T-helper 2 cell treated with Interferon-gamma antibody and Interleukin-4, amounts not matched to agents 100 ng/mL and 5 ng/mL, for 36 hours (primary cell): ENCODE results near the gene HOXC13. TPM values are rescaled to one million over a fixed set of nuclear protein-coding genes. Genes with fewer than 3 reads are reported as not detected.

Source experiments
- intact Hi-C: fragments of 100-400 bp; cut with micrococcal nuclease; formaldehyde crosslinking; loops from one replicate; pipeline ENCODE4 v1.15.1; 2023
- total RNA-seq: library from RNA; stranded (reverse); gene quantifications from 2 replicates; pipeline ENCODE4 v1.2.3, GENCODE V29; 2022

The HOXC13 gene
- total RNA-seq, 1 donor from 2014 or later, result not detected

- intact Hi-C loops, result loop anchor here (2.0 to 5.0 kb wide), 2 partner anchors 21 to 43 kb away; partner anchors contain the start of gene HOTAIR
These were observed 15.4 kb downstream of the HOXC13 start for GRCh38 chr12:53953831-53954693.

DNA sequence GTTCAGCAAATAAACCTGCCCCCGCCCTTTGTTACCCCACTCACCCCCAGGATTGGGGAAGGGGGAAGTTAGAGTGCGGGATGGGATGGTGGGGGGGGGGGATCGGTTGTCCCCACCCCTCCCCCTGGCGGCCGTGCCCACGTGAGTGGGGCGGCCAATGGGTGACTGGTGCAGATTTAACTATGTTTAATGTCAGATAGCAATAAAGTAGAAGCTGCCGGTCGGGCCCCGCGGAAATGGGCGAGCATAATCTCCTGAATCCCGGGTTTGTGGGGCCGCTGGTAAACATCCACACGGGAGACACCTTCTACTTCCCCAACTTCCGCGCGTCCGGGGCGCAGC is 16.0 kb downstream of the HOXC13 start, which contains the start of gene HOXC12:
TSS of gene HOXC12 (plus strand) at position 210 of the 342 bp plus-strand sequence. CDS start at position 237, 27 bp downstream.
- intact Hi-C loops, result loop anchor here (5.0 kb wide), 1 partner anchor 43 kb away; no protein-coding TSS in a partner anchor

- intact Hi-C loops, result no loop called here
These were observed 16.6 kb downstream of the HOXC13 start for GRCh38 chr12:53955036-53955775.

DNA sequence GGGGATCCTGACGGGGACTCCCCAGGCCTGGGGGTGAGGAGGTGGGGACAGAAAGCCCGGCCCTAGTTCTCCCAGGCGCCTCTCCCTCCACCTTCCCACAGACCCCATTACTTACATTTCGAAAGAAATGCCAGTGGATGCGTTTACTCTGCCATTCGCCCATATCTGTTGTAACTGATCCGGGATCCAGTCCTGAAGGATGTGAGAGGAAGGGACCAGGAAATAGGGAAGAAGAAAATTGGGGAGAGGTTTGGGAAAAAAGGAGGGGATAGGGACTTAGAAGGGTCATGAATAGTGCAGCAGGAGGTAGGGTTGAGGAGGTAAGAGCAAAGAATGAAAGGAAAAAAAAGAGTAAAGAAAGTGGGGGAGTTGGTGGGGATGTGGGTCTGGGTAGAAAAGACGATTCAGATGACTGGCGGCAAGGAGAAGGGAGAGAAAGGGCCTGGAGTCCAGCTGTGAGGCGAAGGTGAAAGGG is 17.2 kb downstream of the HOXC13 start:
- intact Hi-C loops, result no loop called here

DNA sequence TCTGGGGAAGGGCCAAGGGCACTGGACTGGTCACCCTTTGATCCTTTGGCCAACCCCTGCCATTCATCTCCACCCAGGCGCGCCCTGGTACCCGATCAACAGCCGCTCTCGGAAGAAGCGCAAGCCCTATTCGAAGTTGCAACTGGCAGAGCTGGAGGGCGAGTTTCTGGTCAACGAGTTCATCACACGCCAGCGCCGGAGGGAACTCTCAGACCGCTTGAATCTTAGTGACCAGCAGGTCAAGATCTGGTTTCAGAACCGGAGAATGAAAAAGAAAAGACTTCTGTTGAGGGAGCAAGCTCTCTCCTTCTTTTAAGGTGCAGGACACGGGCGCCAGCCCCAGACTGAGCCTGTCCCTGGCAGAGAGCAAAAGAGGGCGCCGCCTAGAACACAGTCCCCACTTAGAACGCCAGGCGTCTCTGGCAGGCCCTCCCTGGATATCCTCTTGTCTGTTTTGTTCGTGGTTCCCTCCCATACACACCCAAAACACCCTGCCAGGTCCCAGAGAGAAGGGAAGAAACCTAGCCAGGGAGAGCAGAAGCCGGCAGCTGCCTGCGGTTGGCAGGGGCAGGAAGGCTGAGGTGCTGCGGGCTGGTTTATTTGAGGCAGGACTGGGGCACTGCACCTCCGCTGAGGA is 17.7 kb downstream of the HOXC13 start:
- intact Hi-C loops, result no loop called here

DNA sequence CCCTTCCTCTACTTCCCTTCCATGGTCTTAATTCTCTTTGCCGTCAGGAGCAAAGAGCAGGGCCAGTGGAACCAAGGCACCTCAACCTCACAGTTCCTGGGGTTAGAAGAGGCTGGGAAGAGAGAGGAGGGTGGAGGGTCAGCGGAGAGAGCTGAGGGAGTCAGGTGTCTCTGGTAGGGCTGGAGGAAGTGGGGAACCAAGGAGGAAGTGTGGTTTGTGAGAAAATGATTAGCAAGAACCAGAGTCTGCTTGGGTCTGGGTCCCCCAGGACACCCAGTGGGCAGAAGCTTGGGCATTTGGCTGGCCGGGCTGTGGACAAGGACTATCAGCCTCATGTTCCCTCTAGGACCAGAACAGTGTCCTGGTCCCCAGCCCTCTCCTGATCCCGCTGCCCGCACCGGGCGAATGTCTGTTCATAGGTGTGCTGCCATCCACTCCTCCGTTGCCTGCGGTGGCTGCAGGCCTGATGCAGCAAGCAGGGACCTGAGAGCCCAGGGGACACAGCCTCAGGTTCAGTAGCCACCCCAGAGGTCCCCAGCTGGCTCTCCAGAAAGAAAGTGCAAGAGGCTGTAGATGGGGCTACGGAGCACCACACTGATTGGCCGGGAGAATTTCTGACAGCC is 18.4 kb downstream of the HOXC13 start:
- intact Hi-C loops, result no loop called here

DNA sequence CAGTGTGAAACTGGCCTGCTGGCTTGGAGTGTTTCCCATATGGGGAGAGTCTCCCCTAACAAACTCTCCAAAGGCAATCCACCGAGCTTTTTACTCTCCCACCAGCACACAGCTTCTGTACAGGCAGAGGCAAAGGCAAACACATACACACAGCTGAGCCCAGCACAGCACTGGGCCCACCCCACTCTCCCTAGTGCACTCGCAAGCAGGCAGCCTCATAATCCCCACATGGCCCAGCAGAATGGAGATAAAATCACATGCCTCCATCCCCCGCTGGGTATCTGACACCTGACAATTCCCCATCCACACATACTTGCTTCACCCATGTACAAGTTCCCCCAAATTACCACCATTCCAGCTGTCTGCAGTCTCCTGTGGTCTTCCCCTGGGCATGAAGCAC is 19.5 kb downstream of the HOXC13 start:
- intact Hi-C loops, result no loop called here

DNA sequence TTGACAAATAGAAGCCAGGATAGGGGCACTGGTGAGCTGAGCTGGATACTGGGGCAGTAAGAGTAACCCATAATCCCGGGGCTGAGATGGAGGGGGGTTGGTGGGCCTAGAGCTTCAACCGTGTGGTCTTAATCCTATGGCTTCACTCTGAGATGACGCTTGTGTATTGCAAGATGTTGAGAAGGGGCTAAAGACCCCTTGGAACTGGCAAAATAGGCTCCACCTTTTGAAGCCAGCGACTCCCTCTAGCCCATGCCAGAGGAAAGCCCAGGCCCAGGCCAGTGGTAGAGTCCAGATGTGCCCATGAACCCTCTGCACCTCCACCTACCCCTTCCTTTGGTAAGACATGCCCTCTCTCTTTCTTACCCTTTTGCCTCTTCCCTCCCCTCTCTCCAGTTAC is 20.7 kb downstream of the HOXC13 start:
- intact Hi-C loops, result no loop called here

DNA sequence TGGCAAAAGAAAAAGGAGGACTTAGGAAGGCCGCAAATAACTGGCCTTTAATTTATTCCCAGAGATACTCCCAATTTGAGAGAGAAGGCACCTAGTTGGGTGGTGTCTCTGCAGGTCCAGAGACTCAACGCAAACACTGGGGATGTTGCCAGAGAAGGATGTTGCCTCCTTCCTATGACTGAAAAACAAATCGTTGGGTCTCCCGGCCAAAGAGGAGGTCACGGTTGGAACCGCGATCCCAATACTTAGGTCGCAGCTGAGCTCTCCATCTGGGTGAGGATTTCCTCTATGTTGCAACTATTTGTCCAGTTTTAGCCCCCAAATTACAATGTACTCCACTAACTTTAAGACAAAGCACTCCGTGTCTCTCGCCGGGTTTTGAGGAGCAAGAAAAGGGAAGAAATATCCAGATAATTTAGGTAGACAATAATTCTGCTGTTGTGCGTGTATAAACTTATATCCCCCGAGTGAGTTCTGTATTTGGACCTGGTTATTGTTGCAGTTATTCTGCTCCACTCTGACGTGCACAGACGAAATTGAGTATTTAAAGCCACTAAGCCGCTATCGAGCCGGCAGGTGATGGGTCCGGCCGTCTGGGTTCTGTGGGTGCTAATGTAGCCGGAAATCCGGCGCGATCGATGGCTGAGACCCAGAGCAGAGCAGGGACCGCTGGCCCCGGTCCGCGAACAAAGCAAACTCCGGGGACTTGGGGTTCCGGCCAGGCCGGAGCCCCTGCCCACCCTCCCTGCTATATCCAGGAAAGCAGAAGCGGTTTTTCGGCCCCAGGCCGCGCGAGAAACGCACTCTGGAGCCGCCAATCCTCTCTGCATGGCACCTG is 21.8 kb downstream of the HOXC13 start:
- intact Hi-C loops, result loop anchor here (5.0 kb wide), 1 partner anchor 92 kb away; the partner anchor contains the start of gene HOXC4

DNA sequence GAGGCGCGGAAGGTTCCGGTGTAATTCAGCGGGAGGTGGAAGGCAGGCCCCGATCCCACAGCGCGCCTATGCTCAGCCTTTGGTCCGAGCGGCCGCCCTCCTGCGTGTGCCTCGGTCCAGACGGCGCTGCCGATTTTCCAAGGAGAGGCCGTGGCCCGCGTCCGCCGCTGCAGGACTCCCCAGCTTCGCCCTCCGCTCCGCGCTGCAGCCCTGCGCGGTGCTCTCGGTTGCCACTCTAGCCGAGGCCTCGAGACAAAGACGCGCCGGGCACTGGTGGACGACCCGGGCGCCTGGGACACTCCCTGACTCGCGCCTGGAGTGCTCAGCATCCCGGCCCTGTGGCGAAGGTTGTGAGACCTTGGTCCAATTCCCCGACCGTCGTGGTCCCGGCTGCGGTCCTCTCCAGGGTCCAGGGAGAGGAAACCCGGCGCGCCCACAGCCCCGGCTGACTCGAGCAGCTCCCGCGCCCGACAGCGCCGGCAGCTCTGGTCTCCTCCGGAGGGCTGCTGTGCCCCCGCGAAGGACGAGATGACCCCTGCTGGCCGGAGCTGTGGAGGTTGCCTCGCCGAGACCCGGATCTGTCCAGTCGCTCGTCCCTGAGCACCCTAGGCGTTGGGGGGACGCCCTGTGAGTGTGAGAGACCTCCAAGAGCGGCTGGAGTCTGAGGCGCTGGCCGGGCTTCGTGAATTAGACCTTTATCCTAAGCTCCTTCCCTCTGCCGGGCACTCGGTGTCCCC is 22.6 kb downstream of the HOXC13 start:
- intact Hi-C loops, result loop anchor here (5.0 kb wide), 1 partner anchor 91 kb away; the partner anchor contains the start of gene HOXC4

DNA sequence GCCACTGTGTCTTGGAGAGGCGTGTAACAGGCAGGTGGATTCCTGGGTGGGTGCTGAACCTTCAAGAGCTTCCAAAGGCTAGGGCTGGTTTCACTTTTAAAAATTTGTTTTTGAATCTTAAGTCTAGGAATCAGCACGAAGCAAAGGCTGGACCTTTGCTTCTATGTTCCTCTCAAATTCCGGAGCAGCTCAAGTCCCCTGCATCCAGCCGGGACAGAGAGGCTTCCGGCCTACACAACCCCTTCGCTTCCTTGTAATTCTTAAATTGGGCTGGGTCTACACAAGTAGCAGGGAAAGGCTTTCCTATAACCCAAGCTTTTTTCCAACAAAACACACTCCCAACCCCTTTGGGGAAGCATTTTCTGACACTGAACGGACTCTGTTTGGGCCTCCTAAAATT is 24.4 kb downstream of the HOXC13 start:
- intact Hi-C loops, result loop anchor here (5.0 kb wide), 1 partner anchor 89 kb away; the partner anchor contains the start of gene HOXC4

- intact Hi-C loops, result loop anchor here (5.0 kb wide), 1 partner anchor 89 kb away; the partner anchor contains the start of gene HOXC4
These were observed 25.0 kb downstream of the HOXC13 start for GRCh38 chr12:53963434-53964314.

DNA sequence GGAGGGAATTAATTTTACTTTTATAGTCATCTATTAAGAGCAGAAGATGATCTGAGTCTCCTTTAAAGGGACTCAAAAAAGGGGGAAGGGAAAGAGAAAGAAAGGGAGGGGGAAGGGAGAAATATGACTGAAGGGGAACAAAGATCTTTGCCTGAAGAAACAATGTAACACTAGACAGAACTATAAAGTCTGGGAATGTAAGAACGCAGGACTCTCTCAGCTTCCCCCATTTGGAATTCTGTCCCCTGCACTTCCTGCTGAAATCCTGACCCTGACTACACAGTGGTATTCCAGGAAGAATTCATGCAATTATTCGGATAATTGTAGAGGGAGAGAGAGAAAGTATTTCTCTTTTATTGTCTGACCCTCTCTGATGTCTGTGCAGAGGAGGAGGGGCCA is 25.7 kb downstream of the HOXC13 start:
- intact Hi-C loops, result loop anchor here (5.0 kb wide), 1 partner anchor 88 kb away; the partner anchor contains the start of gene HOXC4

- intact Hi-C loops, result no loop called here
These were observed 26.9 kb downstream of the HOXC13 start for GRCh38 chr12:53965281-53966084.

DNA sequence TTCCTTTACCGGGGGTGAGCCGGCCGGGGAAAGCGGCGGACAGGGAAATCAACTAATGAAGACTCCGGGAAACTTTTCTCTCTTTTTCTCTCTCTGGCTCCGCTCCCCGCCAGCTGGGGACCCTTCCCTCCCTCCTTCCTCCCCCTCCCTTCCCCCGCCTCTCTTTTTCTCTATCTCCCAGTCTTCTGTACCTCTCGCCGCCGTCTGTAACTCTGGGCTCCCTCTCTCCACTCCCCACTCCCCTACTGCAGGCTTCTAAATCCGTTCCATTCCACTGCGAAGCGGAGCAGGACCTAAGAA is 27.4 kb downstream of the HOXC13 start:
- intact Hi-C loops, result no loop called here

DNA sequence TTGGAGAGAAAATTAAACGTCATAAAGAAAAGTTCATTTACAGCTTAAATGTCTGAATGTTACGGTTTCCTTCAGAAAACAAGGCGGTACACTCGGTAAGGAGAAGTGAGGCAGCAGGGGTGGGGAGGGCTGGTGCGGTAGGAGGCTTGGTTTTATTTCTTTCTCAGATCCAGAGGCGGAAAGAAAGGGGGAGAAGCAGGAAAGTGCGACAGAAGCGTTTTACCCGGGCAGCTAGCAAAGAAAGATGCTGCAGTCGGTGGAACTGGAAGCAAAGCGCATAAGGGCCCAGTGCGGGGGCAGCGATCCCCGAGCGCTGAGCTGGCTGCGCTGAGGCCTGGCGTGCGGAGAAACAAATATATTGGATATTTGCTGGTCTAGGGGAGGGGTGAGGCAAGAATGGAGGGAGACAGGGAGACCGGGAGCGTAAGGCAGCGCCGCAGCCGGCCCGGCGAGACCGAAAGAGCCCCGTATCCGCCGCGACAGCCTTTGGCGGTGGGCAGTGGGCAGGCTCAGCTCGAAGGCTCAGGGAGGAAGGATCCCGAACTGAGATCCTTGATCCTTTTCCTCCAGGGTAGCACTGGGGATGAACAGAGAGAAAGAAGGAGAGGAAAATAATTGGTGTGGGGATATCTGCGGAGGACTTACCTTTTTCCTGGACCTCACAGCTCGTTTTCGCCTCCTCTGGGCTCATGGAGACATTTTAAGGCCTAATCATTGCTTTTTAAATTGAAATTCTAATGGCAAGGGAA is 27.9 kb downstream of the HOXC13 start:
- intact Hi-C loops, result no loop called here

DNA sequence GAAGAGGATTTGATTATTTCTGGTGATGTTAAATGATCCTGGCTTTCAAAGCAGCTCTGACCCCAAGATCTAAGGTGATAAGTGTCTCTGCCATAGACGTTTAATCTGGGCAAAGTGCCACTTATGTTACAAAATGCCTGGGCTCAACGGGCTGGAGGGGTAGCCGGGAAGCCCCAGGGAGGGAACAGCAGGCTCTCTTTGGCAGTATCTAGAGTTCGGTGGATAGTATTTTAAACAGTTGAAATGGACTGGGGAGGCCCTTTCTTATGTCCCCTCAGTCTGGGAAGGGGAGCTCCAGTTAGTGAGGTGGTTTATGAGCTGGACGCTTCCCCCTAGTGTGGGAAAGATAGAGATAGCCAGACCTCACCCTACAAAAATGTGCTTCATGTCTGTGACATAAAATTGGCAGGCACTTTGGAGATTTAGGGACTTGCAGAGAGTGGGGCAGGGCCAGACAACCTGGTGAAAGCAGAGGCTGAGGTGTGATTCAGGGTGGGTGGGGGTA is 28.8 kb downstream of the HOXC13 start:
- intact Hi-C loops, result no loop called here
